Measurements from ENCODE around the gene USP6NL. TPM values are rescaled to one million over a fixed set of nuclear protein-coding genes. Genes with fewer than 3 reads are reported as not detected.

The USP6NL gene
- total and polyA plus RNA-seq, 10 of the 15 experiments (the other 5 are each of a cell fraction or from before 2014, with no cell fraction given): 4.0 to 27.7 (median 18.2) TPM

DNA sequence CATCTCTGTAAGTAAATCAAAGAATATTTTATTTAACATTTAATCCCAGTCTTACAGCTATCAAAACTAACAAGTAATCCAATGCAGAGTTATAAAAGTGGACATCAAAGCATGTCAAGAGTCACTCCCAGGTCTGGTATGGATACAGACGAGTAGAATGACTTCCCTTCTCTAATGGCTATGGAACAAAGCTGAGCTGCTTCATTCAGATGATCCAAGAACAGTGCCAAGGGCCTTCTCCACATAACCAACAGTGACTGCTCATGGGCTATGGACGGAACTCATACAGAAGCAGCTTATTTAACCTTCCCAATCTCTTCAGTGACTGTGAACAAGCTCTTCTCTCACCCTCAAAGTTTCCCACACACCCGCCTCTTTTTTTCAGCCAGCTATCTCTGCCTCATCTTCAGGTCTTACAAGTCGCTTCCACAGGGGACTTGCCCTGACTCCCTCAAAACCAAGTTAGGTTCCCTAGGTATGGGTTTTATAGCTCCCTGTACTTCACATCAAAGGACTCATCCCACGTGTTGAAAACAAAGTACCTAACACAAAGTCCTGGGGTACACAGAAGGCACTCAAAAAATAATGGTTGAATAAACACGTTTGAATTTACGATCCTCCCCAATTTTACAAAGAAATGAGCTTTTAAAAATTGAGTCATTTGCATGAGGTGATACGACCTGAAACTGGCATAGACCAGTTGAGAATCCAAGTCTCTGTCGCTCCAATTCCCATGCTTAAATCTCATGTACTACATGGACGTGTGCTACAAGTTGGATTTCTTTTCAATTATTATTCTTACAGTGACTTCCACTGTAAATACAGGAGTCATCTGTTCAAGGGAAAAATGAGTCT, 3.1 kb downstream of the USP6NL start (continued):
- TF ChIP-seq ZBTB40 (IDR thresholded peaks at IDR 0.05; ENCODE audit: borderline replicate concordance) (no peak), POLR2AphosphoS5 (IDR thresholded peaks at IDR 0.05; ENCODE audit: low read length) (peak; percentile 52; the same call in 1 of the 2 replicates), RFX5 (IDR thresholded peaks at IDR 0.05; ENCODE audit: low read depth, low read length) (no peak), MXI1 (IDR thresholded peaks at IDR 0.05; ENCODE audit: low read depth, low read length) (0 out of 2 replicates have a peak, but pooled peaks have one; percentile 33), YY1 (IDR thresholded peaks at IDR 0.05; ENCODE audit: low read depth, low read length) (0 out of 2 replicates have a peak, but pooled peaks have one; percentile 15), STAT1 (conservative IDR thresholded peaks at IDR 0.05) (no peak), TBL1XR1 (IDR thresholded peaks at IDR 0.05; ENCODE audit: low read depth, low read length) (no peak), CHD4 (IDR thresholded peaks at IDR 0.05) (no peak), TCF7 (IDR thresholded peaks at IDR 0.05; ENCODE audit: borderline replicate concordance) (peak; percentile 7; the same call in 1 of the 2 replicates), WRNIP1 (IDR thresholded peaks at IDR 0.05; ENCODE audit: borderline replicate concordance, low read depth, low read length) (0 out of 2 replicates have a peak, but pooled peaks have one; percentile 44), JUND (IDR thresholded peaks at IDR 0.05; ENCODE audit: low read depth, low read length) (no peak), CREB1 (IDR thresholded peaks at IDR 0.05; ENCODE audit: low read depth) (no peak), HCFC1 (IDR thresholded peaks at IDR 0.05; ENCODE audit: low read length) (no peak), BCL11A (IDR thresholded peaks at IDR 0.05; ENCODE audit: low read depth, low read length) (no peak), CBX3 (IDR thresholded peaks at IDR 0.05; ENCODE audit: borderline replicate concordance, low read depth) (no peak), BCLAF1 (IDR thresholded peaks at IDR 0.05) (no peak), SUZ12 (IDR thresholded peaks at IDR 0.05; ENCODE audit: unreplicated experiment) (no peak), CHD2 (IDR thresholded peaks at IDR 0.05; ENCODE audit: borderline replicate concordance, low read depth, low read length) (no peak), TAF1 (IDR thresholded peaks at IDR 0.05; ENCODE audit: borderline replicate concordance, low read depth, low read length) (no peak), HDAC2 (IDR thresholded peaks at IDR 0.05) (no peak)
- TF ChIP-seq, protein P1, sequence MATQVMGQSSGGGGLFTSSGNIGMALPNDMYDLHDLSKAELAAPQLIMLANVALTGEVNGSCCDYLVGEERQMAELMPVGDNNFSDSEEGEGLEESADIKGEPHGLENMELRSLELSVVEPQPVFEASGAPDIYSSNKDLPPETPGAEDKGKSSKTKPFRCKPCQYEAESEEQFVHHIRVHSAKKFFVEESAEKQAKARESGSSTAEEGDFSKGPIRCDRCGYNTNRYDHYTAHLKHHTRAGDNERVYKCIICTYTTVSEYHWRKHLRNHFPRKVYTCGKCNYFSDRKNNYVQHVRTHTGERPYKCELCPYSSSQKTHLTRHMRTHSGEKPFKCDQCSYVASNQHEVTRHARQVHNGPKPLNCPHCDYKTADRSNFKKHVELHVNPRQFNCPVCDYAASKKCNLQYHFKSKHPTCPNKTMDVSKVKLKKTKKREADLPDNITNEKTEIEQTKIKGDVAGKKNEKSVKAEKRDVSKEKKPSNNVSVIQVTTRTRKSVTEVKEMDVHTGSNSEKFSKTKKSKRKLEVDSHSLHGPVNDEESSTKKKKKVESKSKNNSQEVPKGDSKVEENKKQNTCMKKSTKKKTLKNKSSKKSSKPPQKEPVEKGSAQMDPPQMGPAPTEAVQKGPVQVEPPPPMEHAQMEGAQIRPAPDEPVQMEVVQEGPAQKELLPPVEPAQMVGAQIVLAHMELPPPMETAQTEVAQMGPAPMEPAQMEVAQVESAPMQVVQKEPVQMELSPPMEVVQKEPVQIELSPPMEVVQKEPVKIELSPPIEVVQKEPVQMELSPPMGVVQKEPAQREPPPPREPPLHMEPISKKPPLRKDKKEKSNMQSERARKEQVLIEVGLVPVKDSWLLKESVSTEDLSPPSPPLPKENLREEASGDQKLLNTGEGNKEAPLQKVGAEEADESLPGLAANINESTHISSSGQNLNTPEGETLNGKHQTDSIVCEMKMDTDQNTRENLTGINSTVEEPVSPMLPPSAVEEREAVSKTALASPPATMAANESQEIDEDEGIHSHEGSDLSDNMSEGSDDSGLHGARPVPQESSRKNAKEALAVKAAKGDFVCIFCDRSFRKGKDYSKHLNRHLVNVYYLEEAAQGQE (IDR thresholded peaks at IDR 0.05; ENCODE audit: low read depth, low read length): no peak

Data from GM12878 (cell line).